Adipocyte (in vitro differentiated cells): ENCODE measurements around the gene NRG2.

Source experiments
- DNase-seq: peaks from one replicate; pipeline ENCODE4 v3.0.0-alpha.2; 2015; ENCODE audit warnings: low read depth
- H3K27me3 ChIP-seq: replicated peaks from 2 replicates; pipeline ENCODE4 v1.7.0; 2013; ENCODE audit warnings: mild to moderate bottlenecking, low read length, moderate library complexity; ENCODE audit not compliant: control insufficient read depth, insufficient read depth
- H3K36me3 ChIP-seq: 2 replicates; pipeline ENCODE4 v1.7.0; 2013; ENCODE audit warnings: low read length, mild to moderate bottlenecking, moderate library complexity; ENCODE audit not compliant: control insufficient read depth, insufficient read depth, severe bottlenecking
- H3K4me1 ChIP-seq: 2 replicates; pipeline ENCODE4 v1.7.0; 2013; ENCODE audit warnings: mild to moderate bottlenecking, low read length, moderate library complexity; ENCODE audit not compliant: control insufficient read depth, insufficient read depth
- H3K4me3 ChIP-seq: 2 replicates; pipeline ENCODE4 v1.7.0; 2013; ENCODE audit warnings: mild to moderate bottlenecking, low read length, moderate library complexity
- H3K9ac ChIP-seq: 2 replicates; pipeline ENCODE4 v1.7.0; 2013; ENCODE audit warnings: mild to moderate bottlenecking, low read length, moderate library complexity
- H3K9me3 ChIP-seq: 2 replicates; pipeline ENCODE4 v1.7.0; 2013; ENCODE audit warnings: mild to moderate bottlenecking, low read length, moderate library complexity; ENCODE audit not compliant: control insufficient read depth

NRG2 gene

DNA sequence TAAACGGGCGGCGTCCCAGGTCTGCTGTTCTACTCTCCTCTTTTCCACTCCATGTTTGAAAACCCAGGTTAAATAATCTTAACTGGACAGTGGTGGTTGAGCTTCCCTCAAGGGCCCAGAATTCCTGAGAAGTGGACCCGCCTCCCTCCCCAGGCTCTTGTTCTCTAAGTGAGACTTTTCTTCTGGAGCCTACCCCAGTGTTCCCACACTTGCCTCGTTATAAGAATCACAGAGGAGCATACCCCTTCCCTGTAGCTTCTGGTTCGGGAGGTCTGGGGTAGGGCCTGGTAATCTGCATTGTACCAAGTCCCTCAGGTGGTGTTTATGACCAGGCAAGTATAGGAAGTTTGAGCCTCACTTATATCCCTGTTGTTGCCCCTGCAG lies 235.5 kb downstream of the NRG2 start:
- Histone ChIP-seq H3K9me3 (no peaks in the 10 kb centered on the region), H3K4me1 (peaks cover 6% of the 10 kb centered on the region), H3K36me3 (no peaks in the 10 kb centered on the region), H3K9ac (no peak overlapping the region), H3K27me3 (peaks cover 74% of the 10 kb centered on the region), H3K4me3 (no peak overlapping the region)
- DNase-seq, result no peak

DNA sequence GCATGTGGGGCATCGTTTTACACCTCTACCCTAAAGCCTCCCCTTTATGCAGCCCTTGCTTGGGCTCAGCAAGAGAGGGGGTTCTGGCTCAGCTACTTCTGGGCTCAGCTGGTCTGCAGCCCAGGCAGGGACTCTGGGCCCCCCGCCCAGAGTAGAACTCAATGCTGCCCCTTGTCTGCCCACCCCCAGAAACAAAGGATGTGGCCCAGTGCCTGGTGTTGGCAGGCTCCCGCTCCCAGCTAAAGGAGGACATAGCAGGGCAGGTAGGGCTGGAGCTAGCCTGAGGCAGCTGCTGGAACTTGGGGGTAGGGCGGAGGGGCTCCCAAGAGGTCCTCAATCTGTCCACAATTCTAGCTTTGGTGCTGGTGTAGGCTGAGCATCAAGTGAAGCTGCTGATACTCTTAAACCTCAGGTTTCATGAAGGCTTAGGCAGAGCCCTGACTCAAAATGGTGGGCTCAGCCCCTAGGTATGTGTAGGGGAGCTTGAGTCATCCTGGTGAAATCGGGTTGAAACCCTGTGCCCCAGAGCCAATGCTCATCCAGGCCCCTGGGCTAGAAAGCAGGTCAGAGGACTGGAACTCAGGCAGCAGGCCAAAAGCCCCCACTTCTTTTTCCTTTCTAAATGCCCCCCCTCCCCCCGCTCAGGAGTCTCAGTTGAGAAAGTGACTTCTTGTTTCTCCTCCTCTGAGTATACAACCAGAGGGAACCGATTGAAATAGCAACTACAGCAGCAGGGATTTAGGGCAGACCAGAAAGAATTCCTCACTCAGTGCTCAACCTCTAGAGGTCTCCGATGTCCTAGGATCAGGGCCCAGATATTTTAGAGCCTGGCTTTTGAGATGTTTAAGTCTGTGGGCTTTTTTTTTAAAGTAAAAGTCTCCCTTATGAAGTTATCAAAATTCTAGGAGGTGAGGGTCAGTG lies 236.1 kb downstream of the NRG2 start:
- Histone ChIP-seq H3K4me1 (peaks cover 6% of the 10 kb centered on the region), H3K4me3 (no peak overlapping the region), H3K9me3 (no peaks in the 10 kb centered on the region), H3K36me3 (no peaks in the 10 kb centered on the region), H3K9ac (no peak overlapping the region), H3K27me3 (peaks cover 74% of the 10 kb centered on the region)
- no peak for DNase-seq

- H3K4me3 ChIP-seq, result no peak overlapping the region
- no peak overlapping the region for H3K9ac ChIP-seq
- no peak for DNase-seq
- H3K27me3 ChIP-seq, result peaks cover 79% of the 10 kb centered on the region
- no peaks in the 10 kb centered on the region for H3K36me3 ChIP-seq
- H3K4me1 ChIP-seq, result peaks cover 6% of the 10 kb centered on the region
- H3K9me3 ChIP-seq, result no peaks in the 10 kb centered on the region
Measured at GRCh38 chr5:139806111-139806510, 237.0 kb downstream of the NRG2 start.

GRCh38 chr5:139805545-139805944 lies 237.6 kb downstream of the NRG2 start:
- H3K9ac ChIP-seq, result no peak overlapping the region
- H3K4me1 ChIP-seq, result peaks cover 6% of the 10 kb centered on the region
- H3K9me3 ChIP-seq, result no peaks in the 10 kb centered on the region
- H3K4me3 ChIP-seq, result no peak overlapping the region
- peaks cover 76% of the 10 kb centered on the region for H3K27me3 ChIP-seq
- H3K36me3 ChIP-seq, result no peaks in the 10 kb centered on the region
- no peak for DNase-seq

GRCh38 chr5:139804800-139805397 lies 238.2 kb downstream of the NRG2 start:
- no peak for DNase-seq
- Histone ChIP-seq H3K36me3 (no peaks in the 10 kb centered on the region), H3K27me3 (peaks cover 76% of the 10 kb centered on the region), H3K9ac (no peak overlapping the region), H3K9me3 (no peaks in the 10 kb centered on the region), H3K4me3 (no peak overlapping the region), H3K4me1 (peaks cover 6% of the 10 kb centered on the region)

- Histone ChIP-seq H3K4me3 (no peak overlapping the region), H3K36me3 (no peaks in the 10 kb centered on the region), H3K9ac (no peak overlapping the region), H3K4me1 (peaks cover 6% of the 10 kb centered on the region), H3K27me3 (peaks cover 75% of the 10 kb centered on the region), H3K9me3 (no peaks in the 10 kb centered on the region)
- no peak for DNase-seq
Measured at GRCh38 chr5:139803978-139804377, 239.1 kb downstream of the NRG2 start.

GRCh38 chr5:139799359-139799758 lies 243.7 kb downstream of the NRG2 start:
- H3K4me3 ChIP-seq, result no peak overlapping the region
- no peaks in the 10 kb centered on the region for H3K36me3 ChIP-seq
- peaks cover 71% of the 10 kb centered on the region for H3K27me3 ChIP-seq

GRCh38 chr5:139798883-139799282 lies 244.2 kb downstream of the NRG2 start:
- no peak overlapping the region for H3K4me3 ChIP-seq
- no peaks in the 10 kb centered on the region for H3K36me3 ChIP-seq
- no peak for DNase-seq
- no peaks in the 10 kb centered on the region for H3K9me3 ChIP-seq
- no peak overlapping the region for H3K9ac ChIP-seq
- H3K4me1 ChIP-seq, result no peaks in the 10 kb centered on the region
- peaks cover 71% of the 10 kb centered on the region for H3K27me3 ChIP-seq

More at GRCh38 chr5:139799359-139799758, 243.7 kb downstream of the NRG2 start:
- no peak for DNase-seq
- Histone ChIP-seq H3K9me3 (no peaks in the 10 kb centered on the region), H3K4me1 (no peaks in the 10 kb centered on the region), H3K9ac (no peak overlapping the region)

GRCh38 chr5:139797856-139798510 lies 245.1 kb downstream of the NRG2 start:
- H3K9ac ChIP-seq, result no peak overlapping the region
- H3K4me1 ChIP-seq, result no peaks in the 10 kb centered on the region
- H3K27me3 ChIP-seq, result peaks cover 72% of the 10 kb centered on the region
- no peak overlapping the region for H3K4me3 ChIP-seq
- DNase-seq, result no peak
- H3K9me3 ChIP-seq, result no peaks in the 10 kb centered on the region
- no peaks in the 10 kb centered on the region for H3K36me3 ChIP-seq

GRCh38 chr5:139797335-139797734 lies 245.8 kb downstream of the NRG2 start:
- no peak for DNase-seq

More at GRCh38 chr5:139797335-139797734, 245.8 kb downstream of the NRG2 start:
- Histone ChIP-seq H3K4me3 (no peak overlapping the region), H3K4me1 (no peaks in the 10 kb centered on the region), H3K9me3 (no peaks in the 10 kb centered on the region), H3K36me3 (no peaks in the 10 kb centered on the region), H3K27me3 (peaks cover 65% of the 10 kb centered on the region), H3K9ac (no peak overlapping the region)
